Activated CD4-positive, alpha-beta T cell treated with anti-CD3 and anti-CD28 coated beads, Interleukin-2, amount 10 ng/mL, durations not matched to agents 24 days and 14 days (primary cell): Measurements from ENCODE around the gene LRRC23. TPM values are rescaled to one million over a fixed set of nuclear protein-coding genes. Genes with fewer than 3 reads are reported as not detected.
"Not testable (repeated sequence)": the region's sequence is repeated elsewhere in the genome, so short reads cannot be mapped to it uniquely, and the experiment has no call there.

Experiments used
- DNase-seq: peaks from one replicate; pipeline ENCODE4 v3.0.0; 2022
- H3K27ac Mint-ChIP-seq: one replicate; pipeline ENCODE4 v1.8.0; 2022; ENCODE audit warnings: mild to moderate bottlenecking, mixed read lengths
- H3K27me3 Mint-ChIP-seq: one replicate; pipeline ENCODE4 v1.8.0; 2022; ENCODE audit warnings: mixed read lengths
- H3K36me3 Mint-ChIP-seq: one replicate; pipeline ENCODE4 v1.8.0; 2022; ENCODE audit warnings: low read depth, mild to moderate bottlenecking, mixed read lengths
- H3K4me1 Mint-ChIP-seq: one replicate; pipeline ENCODE4 v1.8.0; 2021; ENCODE audit warnings: mixed read lengths
- H3K4me3 Mint-ChIP-seq: one replicate; pipeline ENCODE4 v1.8.0; 2022; ENCODE audit warnings: mild to moderate bottlenecking, moderate library complexity, mixed read lengths
- H3K9me3 Mint-ChIP-seq: one replicate; pipeline ENCODE4 v1.8.0; 2021; ENCODE audit warnings: mixed read lengths
- intact Hi-C: fragments of 100-400 bp; cut with micrococcal nuclease; formaldehyde crosslinking; loops from one replicate; pipeline ENCODE4 v1.15.1; 2023
- total RNA-seq: library from RNA; stranded (reverse); gene quantifications from 2 replicates; pipeline ENCODE4 v1.2.3, GENCODE V29; 2022

Gene LRRC23
- total RNA-seq, 1 donor from 2014 or later, result 6.6 TPM

DNA sequence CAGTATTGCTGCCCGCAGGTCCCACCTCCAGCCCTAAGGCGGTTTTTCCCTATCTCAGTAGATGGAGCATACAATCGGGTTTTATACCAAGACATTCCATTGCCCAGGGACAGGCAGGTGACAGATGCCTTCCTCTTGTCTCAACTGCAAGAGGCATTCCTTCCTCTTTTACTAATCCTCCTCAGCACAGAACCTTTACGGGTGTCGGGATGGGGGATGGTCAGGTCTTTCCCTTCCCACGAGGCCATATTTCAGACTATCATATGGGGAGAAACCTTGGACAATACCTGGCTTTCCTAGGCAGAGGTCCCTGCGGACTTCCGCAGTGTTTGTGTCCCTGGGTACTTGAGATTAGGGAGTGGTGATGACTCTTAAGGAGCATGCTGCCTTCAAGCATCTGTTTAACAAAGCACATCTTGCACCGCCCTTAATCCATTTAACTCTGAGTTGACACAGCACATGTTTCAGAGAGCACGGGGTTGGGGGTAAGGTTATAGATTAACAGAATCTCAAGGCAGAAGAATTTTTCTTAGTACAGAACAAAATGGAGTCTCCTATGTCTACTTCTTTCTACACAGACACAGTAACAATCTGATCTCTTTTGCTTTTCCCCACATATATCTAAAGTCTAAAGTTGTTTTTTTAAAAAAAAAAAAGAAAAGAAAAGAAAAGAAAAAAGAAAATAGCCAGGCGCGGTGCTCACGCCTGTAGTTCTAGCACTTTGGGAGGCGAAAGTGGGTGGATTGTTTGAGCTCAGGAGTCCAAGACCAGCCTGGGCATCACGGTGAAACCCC, 18.2 kb upstream of the LRRC23 start:
- H3K36me3 Mint-ChIP-seq, result peaks cover 27% of the 10 kb centered on the region
- H3K4me3 Mint-ChIP-seq, DNase-seq, intact Hi-C loops, H3K27ac Mint-ChIP-seq, H3K27me3 Mint-ChIP-seq, H3K9me3 Mint-ChIP-seq: not testable (repeated sequence)
- peaks cover 11% of the 10 kb centered on the region for H3K4me1 Mint-ChIP-seq

DNA sequence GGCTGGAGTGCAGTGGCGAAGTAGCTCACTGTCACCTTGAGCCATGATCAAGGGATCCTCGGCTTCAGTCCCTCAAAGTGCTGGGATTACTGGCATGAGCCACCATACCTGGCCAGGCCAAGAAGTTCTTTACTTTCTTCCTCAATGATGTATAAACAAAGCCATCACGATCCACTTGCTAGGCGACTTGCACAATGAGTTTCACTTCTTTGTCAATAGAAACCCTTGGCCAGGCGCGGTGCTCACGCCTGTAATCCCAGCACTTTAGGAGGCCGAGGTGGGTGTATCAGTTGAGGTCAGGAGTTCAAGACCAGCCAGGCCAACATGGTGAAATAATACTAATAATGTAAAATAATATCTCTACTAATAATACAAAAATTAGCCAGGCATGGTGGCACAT, 17.2 kb upstream of the LRRC23 start:
- Mint-ChIP-seq H3K27ac (no peak overlapping the region), H3K27me3 (no peaks in the 10 kb centered on the region), H3K4me3 (no peak overlapping the region), H3K4me1 (peaks cover 19% of the 10 kb centered on the region), H3K36me3 (peaks cover 23% of the 10 kb centered on the region), H3K9me3 (no peaks in the 10 kb centered on the region)
- intact Hi-C loops, result no loop called here
- DNase-seq, result no peak

DNA sequence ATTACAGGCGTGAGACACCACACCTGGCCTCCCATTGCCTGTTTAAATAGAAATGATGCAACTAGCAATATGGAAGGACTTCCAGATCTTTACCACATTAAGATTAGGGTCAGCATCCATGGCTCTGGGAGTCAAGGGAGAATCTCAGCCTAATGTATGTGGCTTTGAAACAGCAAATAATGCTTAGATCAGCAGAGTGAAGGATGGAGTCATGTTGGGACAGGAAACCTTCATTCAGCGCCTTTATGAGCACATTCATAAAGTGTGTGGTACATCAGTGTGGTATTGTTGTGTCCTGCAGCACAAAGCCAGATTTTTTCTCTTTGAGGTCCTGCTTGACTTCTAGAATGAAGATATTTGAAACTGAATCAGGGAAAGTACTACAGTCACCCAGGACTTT, 16.3 kb upstream of the LRRC23 start:
- DNase-seq, result no peak
- no peaks in the 10 kb centered on the region for H3K27me3 Mint-ChIP-seq
- intact Hi-C loops, result no loop called here
- H3K36me3 Mint-ChIP-seq, result peaks cover 20% of the 10 kb centered on the region
- peaks cover 21% of the 10 kb centered on the region for H3K4me1 Mint-ChIP-seq
- peak overlapping the region; percentile 36 for H3K27ac Mint-ChIP-seq
- H3K4me3 Mint-ChIP-seq, result no peak overlapping the region
- no peaks in the 10 kb centered on the region for H3K9me3 Mint-ChIP-seq

DNA sequence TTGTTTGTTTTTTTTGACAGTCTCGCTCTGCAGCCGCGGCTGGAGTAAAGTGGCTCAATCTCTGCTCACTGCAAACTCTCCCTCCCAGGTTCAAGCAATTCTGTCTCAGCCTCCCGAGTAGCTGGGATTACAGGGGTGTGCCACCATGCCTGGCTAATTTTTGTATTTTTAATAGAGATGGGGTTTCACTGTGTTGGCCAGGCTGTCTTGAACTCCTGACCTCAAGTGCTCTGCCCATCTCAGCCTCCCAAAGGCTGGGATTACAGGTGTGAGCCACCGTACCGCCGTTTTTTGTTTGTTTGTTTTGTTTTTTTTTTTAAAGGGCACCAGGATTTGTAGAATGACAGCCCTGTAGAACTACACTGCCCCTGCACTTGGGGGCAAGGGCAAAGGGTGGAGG, 15.8 kb upstream of the LRRC23 start:
- H3K4me3 Mint-ChIP-seq, H3K27me3 Mint-ChIP-seq, H3K9me3 Mint-ChIP-seq, intact Hi-C loops, H3K27ac Mint-ChIP-seq, DNase-seq: not testable (repeated sequence)
- Mint-ChIP-seq H3K36me3 (peaks cover 20% of the 10 kb centered on the region), H3K4me1 (peaks cover 21% of the 10 kb centered on the region)

DNA sequence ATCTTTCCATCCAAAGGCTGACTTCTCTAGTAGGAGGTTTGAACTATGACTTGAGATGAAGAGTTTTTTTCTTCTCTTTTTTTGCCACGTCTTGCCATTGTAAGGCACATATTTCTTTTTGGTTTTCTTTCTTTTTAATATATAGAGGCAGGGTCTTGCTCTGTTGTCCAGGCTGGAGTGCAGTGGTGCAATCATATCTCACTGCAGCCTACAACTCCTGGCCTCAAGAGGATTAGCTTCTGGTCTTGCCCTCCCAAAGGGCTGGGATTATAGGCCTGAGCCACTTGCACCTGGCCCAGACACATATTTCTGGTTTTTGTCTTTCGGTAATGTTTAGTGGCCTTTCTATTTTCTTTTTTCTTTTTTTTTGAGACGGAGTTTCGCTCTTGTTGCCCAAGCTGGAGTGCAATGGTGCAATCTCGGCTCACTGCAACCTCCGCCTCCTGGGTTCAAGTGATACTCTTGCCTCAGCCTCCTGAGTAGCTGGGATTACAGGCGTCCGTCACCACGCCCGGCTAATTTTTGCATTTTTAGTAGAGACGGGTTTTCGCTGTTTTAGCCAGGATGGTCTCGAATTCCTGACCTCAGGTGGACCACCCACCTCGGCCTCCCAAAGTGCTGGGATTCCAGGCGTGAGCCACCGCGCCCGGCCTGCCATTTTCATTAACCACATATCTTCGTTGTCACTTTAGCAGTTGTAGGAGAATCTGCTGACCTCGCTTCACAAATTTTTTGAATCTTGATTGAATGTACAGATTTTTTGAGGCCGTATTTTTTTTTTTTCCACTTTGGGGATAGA, 14.6 kb upstream of the LRRC23 start:
- peak overlapping the region; percentile 83 for H3K4me3 Mint-ChIP-seq
- peaks cover 12% of the 10 kb centered on the region for H3K36me3 Mint-ChIP-seq
- not testable (repeated sequence) for H3K9me3 Mint-ChIP-seq, DNase-seq, H3K27me3 Mint-ChIP-seq
- intact Hi-C loops, result loop anchor here (2.0 kb wide), 2 partner anchors 55 to 81 kb away; partner anchors contain the start of genes C12orf57, EMG1 and PHB2
- H3K4me1 Mint-ChIP-seq, result peaks cover 21% of the 10 kb centered on the region
- H3K27ac Mint-ChIP-seq, result peak overlapping the region; percentile 97

DNA sequence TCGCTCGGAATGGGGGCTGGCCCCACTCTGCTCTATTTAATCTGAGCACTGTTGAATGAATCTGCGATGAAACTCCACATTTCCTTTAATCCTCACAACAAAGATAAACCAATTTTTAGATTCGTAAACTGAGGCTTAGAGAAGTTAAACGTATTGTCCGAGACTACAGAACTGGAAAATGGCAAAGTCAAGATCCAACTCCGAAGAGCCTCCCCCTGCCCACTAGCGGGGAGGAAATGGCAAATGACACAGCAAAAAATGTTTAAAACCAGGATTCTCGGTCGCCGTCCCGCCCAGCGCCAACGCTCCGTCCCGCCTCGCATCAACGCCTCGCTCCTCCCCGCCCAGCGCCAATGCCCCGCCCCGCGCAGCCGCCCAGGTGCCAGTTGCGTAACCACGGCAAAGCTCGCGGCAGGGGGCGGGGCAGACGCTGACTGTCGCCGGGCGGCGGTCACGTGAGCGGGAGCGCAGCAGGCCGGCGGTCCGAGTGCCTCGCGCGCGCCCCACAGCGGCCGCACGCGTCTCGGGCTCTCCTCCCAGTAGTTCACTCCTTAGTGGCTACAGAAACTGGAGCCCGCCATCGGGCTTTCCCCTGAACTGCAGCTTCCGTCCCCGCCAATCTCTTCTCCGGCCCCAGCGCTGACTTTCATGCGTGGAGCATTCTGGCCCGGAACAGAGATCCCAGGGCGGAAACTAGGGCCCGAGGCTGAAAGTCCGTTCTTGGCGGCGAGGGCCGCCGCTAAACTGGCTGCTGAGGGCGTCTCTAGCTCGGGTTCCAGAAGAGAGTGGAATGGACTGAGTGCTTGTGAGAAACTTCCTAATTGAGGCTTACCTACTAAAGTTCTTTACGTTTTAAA, 13.6 kb upstream of the LRRC23 start:
- intact Hi-C loops, result loop anchor here (1.0 to 2.0 kb wide), 6 partner anchors 13 to 80 kb away; partner anchors contain the start of genes C12orf57, EMG1, ENO2 and LRRC23
- H3K4me3 Mint-ChIP-seq, result peak overlapping the region; percentile 83
- peak overlapping the region; percentile 97 for H3K27ac Mint-ChIP-seq
- peaks cover 10% of the 10 kb centered on the region for H3K36me3 Mint-ChIP-seq
- H3K4me1 Mint-ChIP-seq, result peaks cover 21% of the 10 kb centered on the region
- H3K27me3 Mint-ChIP-seq, result no peaks in the 10 kb centered on the region
- no peaks in the 10 kb centered on the region for H3K9me3 Mint-ChIP-seq
- DNase-seq, result peak; percentile 100

DNA sequence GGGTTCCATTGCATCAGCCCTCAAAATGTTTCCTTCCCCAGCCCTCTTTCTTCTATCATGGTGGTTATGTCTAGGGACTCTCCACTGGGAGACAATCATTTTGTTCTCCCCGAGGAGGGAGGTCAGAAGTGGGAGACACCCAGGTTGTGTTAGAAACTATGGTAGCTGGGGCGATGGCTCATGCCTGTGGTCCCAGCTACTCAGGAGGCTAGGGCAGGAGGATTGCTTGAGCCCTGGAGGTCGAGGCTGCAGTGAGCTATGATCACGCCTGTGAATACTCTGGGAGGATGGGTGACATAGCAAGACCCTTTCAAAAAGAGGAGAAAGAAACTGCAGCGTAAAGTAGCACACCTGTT, 13.0 kb upstream of the LRRC23 start:
- Mint-ChIP-seq H3K27me3 (no peaks in the 10 kb centered on the region), H3K4me3 (peak overlapping the region; percentile 83), H3K9me3 (no peaks in the 10 kb centered on the region), H3K27ac (peak overlapping the region; percentile 97), H3K36me3 (peaks cover 10% of the 10 kb centered on the region), H3K4me1 (peaks cover 21% of the 10 kb centered on the region)
- intact Hi-C loops, result loop anchor here (1.0 to 2.0 kb wide), 6 partner anchors 13 to 79 kb away; partner anchors contain the start of genes C12orf57, EMG1, ENO2 and LRRC23
- no peak for DNase-seq

DNA sequence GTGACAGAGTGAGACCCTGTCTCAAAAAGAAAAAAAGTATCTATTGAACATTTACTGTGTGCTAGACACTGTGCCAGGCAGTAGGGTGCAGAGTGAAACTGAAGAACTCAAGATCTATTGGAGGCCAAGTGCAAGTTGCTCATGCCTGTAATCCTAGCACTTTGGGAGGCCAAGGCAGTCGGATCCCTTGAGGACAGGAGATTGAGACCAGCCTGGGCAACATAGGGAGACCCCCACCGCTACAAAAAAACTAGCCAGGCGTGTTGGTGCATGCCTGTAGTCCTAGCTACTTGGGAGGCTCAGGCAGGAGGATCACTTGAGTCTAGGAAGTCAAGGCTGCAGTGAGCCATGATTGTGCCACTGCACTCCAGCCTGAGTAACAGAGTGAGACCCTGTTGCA, 11.9 kb upstream of the LRRC23 start:
- DNase-seq, intact Hi-C loops, H3K9me3 Mint-ChIP-seq, H3K27me3 Mint-ChIP-seq, H3K36me3 Mint-ChIP-seq: not testable (repeated sequence)
- Mint-ChIP-seq H3K4me1 (peaks cover 21% of the 10 kb centered on the region), H3K4me3 (peak overlapping the region; percentile 83), H3K27ac (peak overlapping the region; percentile 64)

DNA sequence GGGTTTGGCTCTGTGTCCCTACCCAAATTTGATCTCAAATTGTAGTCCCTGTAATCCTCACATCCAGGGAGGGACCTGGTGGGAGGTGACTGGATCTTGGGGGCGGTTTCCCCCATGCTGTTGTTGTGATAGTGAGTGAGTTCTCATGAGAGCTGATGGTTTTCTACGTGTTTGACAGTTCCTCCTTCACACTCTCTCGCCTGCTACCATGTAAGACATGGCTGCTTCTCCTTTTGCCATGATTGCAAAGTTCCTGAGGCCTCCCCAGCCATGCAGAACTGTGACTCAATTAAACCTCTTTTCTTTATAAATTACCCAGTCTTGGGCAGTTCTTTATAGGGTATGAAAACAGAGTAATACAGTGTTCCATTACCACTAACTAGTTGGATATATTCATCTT, 10.3 kb upstream of the LRRC23 start:
- Mint-ChIP-seq H3K27ac (no peak overlapping the region), H3K4me3 (no peak overlapping the region), H3K9me3 (no peaks in the 10 kb centered on the region), H3K4me1 (peaks cover 18% of the 10 kb centered on the region), H3K36me3 (peaks cover 5% of the 10 kb centered on the region), H3K27me3 (no peaks in the 10 kb centered on the region)
- DNase-seq, result no peak
- intact Hi-C loops, result no loop called here

DNA sequence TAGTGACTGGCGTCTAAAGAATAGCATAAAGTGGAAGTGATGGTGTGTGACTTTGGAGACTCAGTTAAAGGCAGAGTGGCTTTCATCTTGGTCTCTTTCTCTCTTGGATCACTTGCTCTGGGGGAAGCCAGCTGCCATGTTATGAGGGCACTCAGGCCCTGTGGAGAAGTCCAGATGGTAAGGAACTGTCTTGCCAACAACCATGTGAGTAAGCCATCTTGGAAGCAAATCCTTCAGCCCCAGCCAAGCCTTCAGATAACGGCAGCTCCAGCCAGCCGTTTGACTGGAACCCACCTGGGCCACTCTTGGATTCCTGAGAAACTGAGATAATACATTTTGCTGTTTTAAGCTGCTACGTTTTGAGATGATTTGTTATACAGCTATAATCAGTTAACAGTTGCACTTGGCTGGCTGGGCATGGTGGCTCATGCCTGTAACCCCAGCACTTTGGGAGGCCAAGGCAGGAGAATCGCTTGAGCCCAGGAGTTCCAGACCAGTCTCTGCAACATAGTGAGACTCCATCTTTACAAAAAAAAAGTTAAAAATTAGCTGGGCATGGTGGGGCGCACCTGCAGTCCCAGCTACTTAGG, 7.7 kb upstream of the LRRC23 start:
- no peak for DNase-seq
- Mint-ChIP-seq H3K9me3 (no peaks in the 10 kb centered on the region), H3K4me1 (peaks cover 14% of the 10 kb centered on the region), H3K36me3 (no peaks in the 10 kb centered on the region), H3K27me3 (no peaks in the 10 kb centered on the region), H3K27ac (no peak overlapping the region), H3K4me3 (no peak overlapping the region)
- intact Hi-C loops, result no loop called here

DNA sequence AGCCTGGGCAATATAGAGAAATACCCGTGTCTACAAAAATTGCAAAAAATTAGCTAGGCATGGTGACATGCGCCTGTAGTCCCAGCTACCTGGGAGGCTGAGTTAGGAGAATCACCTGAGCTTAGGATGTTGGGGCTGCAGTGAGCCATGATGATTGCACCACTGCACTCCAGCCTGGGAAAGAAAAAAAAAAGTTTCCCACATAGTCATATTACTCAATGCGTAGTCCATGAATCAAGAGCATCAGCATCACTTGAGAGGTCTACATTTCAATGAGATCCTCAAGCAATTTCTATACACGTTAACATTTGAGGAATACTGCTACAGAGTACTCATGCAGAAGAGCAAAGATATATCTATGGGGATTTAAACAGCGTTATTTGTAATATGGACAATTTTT, 5.2 kb upstream of the LRRC23 start:
- no peak overlapping the region for H3K4me3 Mint-ChIP-seq
- H3K36me3 Mint-ChIP-seq, result no peaks in the 10 kb centered on the region
- H3K27ac Mint-ChIP-seq, result no peak overlapping the region
- H3K27me3 Mint-ChIP-seq, result no peaks in the 10 kb centered on the region
- H3K9me3 Mint-ChIP-seq, result no peaks in the 10 kb centered on the region
- peaks cover 8% of the 10 kb centered on the region for H3K4me1 Mint-ChIP-seq
- no peak for DNase-seq
- intact Hi-C loops, result no loop called here

DNA sequence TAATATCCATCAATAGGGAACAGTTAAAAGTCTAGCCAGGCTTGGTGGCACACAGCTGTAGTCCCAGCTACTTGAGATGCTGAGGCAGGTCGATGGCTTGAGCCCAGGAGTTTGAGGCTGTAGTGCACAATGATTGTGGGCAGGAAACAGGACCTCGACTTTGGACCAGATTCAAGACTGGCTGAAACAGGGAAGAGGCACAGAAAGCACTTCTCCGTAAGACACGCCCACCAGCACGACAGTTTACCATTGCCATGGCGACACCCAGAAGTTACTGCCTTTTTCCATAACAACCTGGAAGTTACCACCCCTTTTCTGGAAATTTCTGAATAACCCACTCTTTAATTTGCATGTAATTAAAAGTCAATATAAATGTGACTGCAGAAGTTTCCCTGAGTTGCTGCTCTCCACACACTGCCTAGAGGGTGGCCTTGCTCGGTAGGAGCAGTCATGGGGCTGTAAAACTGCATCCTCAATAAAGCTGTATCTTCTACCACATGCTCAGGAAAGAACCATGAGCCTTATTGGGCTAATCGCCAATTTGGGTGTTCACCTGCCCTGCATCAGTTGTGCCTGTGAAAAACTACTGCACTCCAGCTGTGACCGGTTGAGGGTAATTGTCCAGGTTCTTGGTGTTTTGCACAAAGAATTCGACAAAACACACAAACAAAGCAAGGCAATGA, 4.6 kb upstream of the LRRC23 start:
- H3K4me1 Mint-ChIP-seq, result peaks cover 8% of the 10 kb centered on the region
- peak; percentile 71 for DNase-seq
- intact Hi-C loops, result no loop called here

DNA sequence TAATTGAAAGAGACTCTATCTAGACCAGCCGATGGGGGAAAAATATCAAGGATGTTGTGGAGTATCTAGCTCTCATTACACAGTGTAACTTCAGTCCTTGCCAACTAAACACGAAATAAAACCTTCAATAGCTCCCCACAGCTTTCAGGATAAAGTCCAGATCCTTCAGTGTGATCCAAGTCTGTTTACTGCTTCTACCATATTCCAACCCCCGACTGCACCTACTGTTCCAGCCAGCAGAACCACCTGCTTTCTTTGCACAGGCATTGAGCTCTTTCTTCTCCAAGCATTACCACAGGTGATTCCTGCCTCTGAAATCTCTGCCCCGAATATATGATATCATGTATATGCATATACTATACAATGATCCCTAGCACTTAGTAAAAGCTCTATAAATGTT, 2.2 kb upstream of the LRRC23 start:
- H3K27me3 Mint-ChIP-seq, result no peaks in the 10 kb centered on the region
- peaks cover 8% of the 10 kb centered on the region for H3K4me1 Mint-ChIP-seq
- no peak for DNase-seq
- H3K9me3 Mint-ChIP-seq, result no peaks in the 10 kb centered on the region
- no peaks in the 10 kb centered on the region for H3K36me3 Mint-ChIP-seq
- no peak overlapping the region for H3K27ac Mint-ChIP-seq
- intact Hi-C loops, result no loop called here
- H3K4me3 Mint-ChIP-seq, result no peak overlapping the region

More for the DNA sequence above, 4.6 kb upstream of the LRRC23 start:
- Mint-ChIP-seq H3K36me3 (no peaks in the 10 kb centered on the region), H3K4me3 (no peak overlapping the region), H3K27ac (no peak overlapping the region), H3K9me3 (no peaks in the 10 kb centered on the region), H3K27me3 (no peaks in the 10 kb centered on the region)
